Anterior cingulate cortex (tissue), 58 donors: ENCODE measurements around the gene CTU2.

ENCODE experiments used
- DNase-seq, 58 donors: peaks; one replicate each; lab custom pipeline; 2025; lab: John Stamatoyannopoulos, UW

CTU2 gene

DNA sequence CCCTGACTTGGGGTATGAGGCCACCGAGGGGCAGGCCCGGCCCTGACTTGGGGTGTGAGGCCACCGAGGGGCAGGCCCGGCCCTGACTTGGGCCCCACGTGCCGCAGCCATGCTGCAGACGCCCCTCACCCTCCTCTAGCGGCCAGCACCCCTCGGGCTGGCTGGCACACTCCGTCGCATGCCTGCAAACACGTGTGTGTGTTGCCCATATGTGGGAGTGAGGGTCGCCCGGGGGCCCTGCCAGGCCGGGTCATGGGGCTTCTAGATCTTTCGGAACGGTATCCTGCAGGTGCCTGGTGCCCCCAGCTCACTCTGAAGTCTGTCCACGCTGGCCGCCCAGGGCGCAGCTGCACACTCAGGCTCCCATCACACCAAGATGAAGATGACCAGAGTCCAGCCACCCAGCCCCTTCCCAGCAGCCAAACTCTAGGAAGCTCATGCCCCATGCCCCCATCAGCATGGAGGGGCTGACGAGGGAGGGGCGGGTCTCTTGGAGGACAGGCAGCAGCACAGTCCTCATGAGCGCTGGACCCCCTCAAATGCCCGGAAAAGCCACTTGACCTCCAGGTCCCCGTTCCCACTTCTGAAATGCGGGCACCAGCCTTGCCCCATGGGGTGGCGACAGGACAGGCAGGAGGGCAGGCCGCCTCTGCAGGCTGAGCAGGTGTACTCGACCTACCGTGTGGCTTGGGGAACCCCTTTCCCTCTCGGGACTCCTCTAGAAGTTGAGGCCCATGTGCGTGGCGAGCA, 33.8 kb downstream of the CTU2 start:
- DNase-seq: no peak

DNA sequence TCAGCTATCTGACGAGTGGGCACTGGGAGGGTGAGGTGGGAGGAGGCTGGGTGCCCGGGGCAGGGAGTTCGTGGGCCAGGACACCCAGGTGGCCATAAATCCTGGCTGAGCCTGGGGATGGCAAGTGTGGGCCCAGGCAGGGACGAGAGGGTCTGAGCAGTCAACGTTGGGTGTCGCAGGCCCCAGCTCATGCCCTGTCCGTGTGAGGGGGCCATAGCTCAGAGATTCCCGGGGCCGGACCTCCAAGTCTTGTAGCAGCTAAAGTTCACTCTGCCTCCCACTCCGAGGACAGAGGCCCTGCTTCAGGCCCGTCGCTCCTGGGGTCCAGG, 34.4 kb downstream of the CTU2 start:
- DNase-seq: no peak

DNA sequence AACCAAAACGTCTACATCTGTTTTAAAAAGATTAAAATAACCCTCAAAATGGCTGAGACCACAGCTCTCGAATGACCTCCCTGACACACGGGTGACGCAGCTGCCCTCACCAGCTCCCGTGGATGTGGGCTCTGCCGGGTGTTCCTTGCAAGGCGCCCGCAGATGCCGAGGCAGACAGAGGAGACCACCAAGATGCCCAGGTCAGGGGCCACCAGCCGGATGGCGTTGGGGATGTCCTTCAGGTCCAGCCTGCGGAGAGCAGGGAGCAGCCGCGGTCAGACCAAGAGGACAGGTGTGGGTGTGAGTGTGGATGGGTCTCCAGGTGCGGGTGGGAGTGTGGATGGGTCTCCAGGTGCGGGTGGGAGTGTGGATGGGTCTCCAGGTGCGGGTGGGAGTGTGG, 35.1 kb downstream of the CTU2 start:
- DNase-seq: no peak

DNA sequence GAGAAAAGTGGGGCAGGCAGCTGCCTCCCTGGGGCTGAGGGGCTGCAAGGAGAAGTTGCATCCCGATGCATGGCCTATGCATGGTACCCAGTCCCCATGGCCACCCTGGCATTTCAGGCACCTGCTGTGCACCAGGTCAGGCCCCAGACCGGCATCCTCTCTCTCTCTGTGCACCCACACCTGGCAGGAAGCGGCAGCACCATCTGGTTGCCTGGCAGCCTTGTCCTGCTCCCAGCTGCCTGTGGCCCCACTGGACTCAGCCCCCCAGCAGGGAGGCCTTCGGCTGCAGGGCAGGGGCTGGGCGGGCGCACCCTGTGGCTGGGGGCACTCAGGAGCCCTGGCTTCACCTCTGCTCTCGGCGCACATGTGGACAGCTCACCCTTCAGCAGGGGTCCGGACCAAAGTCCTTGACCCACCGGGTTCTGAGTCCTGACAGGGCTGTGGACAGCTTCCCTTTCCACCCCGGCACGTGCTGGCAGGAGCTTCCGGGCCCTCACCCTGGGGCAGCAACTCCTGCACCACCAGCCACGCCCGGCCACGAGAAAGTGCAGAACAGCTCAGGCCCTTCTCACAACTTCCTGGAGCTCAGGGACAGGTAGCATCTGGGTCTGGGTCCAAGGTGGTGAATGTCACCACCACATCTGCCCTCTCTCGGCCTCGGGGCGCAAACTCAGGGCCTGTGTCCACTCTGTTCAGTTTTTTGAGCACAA, 36.7 kb downstream of the CTU2 start:
- no peak for DNase-seq

DNA sequence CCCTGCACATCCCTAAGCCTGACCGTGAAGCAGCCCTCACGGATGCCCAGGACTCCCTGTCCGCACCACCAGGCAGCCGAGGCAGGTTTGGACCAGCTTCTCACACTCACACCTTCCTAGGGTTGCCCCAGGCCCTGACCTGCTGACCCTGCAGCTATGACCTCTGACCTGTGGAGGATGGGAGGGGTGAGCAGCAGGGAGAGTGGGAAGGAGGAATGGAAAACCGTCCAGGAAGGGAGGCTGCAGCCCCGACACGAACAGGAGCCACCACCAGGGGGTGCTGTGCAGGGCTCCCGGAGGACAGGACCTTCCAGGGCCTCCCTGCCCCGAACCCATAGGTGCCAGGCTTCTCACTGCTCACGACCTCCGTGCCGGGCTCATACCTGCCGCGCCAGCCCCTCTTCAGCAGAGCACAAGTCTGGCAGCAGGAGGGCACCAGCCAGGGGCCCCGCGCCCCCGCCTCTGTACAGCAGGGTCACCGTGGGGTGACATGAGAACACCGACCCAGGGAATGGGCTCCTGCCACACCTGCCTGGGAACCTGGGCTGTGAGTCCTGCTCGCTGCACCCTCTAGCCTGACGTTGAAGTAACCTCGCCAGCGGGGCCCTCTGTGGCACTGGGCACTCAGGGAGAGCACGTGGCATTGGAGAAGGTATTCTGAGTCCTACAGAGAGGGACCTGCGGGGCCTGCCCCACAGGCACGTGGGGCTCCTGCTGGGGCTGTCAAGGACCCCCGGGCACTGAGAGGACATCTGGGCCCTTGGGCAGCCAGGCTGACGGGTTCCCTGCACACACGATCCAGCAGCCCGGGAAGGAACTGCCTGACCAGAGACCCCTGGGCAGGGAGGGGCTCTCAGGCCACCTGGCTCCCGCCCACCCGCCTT, 37.6 kb downstream of the CTU2 start:
- peak in 48 of 58 donors; percentile 5 to 78 (median 37) for DNase-seq

DNA sequence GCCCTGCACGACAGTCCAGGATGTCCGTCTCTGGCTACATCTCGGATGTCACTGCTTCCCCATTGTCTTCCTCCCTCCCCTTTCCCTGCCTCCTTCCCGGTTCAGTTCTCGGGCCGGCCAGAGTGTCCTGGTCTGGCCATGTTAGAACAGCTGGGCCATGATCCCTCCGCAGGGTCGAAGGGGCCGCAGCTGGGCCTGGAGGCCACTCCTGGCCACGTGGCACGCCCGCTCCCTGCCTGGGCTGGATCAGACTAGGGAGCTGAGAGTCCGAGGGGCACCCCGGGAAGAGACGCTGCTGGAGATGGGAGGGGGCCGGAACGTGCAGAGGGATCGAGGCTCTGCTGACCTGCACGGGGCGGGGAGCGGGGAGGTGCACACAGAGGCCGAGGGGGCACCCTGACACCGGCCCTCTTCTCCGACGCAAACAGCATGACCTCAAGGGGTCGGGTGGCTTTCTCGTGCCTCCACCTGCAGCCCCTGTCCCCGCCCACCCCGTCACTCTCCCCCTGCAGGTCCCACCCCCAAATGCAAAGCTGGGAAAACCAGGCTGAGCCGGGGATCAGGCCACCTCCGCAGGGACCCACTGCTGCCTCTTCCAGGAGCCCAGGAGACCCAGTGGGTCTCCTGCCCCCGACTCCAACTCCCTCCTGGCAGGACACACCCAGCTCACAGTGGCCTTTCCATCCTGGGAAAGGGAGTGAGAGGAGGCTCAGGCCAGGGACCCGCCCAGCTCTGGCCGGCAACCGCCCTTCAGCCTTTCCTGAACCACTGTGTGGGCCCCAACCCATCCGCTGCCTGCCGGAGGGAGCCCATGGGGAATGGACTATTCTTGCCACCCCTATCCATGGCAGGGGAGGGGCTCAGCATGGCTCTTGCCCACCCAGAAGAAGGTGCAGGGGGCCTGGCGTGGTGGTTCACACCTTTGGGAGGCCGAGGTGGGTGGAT, 38.5 kb downstream of the CTU2 start:
- DNase-seq: no peak

DNA sequence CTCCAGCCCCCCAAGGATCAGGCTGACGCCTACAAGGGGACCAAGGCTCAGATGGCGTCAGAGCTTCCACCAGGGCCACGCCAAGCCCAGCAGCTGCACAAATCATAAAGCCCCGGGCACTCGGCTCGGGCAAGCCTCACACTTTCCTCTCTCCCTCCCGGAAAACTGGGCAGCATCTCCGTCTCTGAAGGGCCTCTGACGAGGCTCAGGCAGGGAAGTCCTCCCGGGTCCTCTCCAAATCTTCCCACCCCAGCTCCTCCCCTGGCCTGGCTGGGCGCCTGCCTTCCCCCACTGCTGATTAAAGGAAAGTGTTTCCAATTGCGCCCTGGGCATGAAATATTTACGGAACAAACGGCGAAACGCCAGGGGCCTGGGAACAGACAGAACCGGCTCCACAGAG, 40.2 kb downstream of the CTU2 start:
- DNase-seq: peak in 4 of 58 donors; percentile 10 to 30 (median 18)

DNA sequence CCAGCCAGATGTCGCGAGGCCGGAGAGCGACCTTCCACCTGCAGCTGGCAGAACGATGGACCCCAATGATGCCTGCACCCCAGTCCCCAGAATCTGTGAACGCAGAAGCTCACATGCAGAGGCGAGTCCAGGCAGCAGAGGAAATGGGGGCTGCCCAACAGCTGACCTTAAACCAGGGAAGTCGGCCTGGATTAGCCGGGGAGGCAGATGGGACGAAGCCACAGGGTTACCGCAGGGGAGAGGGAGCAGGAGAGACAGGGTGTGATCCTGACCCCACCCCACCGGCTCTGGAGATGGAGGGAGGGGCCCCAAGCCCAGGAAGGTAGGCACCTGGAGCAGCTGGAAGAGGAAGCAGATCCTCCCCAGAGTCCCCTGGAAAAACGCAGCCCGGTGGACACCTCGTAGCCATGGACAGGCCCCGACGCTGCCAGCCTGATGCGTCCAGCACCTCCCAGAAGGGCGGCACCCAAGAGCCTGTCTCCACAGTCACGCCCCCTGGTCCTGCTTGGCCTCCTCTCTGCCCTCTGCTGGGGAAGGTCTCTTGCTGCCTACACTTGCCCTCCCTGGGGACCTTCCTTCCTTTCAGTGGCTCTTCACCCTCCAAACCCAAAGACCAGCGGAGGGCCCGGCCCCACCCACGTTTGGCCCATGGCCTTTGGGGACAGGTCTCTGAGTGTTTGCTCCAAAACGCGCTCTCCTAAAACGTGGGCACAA, 41.4 kb downstream of the CTU2 start:
- no peak for DNase-seq

DNA sequence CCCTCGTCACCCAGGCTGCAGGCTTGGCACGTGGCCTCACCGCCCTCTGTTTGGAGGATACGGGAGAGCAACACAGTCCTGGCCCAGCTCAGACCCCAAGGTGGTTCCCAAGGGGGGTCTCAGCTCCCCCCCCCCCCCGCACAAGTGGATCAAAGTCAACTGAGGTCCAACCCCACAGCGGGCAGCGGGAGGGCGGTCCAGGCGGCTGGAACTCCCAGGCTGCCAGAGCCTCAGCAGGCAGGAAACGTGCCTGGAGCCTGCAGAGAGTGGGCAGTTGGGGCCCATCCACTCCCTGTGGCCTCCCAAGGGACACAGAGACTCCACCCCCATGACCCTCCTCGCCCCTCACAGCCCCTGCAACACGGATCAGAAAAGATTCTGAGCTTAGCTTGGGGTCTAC, 42.1 kb downstream of the CTU2 start:
- DNase-seq: no peak

DNA sequence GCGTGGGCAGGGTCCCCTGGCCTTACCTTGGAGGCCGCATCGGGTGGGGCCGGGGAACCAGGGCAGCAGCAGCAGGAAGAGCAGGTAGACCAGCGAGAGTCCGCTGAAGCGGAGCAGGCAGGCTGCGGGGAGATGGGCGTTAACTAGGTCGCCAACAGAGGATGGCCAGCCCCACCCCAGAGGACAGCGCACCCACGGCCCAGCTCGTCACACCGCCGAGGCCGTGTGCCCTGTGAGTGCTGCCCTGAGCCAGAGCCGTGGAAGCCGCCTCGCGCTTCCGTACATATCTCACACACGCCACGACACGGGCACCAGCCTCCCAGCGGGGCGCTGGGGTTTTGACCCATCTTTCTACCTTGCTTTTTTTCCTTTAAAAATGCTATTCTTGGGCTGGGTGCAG, 43.1 kb downstream of the CTU2 start:
- no peak for DNase-seq

DNA sequence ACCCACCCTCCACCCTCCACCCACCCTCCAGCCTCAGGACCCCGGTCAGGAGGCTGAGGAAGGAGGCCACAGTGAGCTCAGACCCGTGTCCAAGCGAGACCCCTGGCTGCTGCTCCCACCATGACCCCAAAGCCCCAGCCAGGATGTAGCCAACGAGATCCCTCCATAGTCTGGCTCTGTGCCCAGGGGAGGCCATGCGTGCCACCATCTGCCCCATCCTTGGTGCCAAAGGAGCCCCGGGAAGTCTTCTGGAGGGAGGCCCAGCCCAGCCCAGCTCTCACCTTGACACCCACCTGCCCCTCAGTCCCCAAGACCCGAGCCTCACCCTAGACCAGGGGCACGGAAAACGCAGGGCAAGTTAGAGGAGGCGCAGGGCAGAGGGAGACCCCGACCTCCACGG, 44.6 kb downstream of the CTU2 start:
- no peak for DNase-seq

DNA sequence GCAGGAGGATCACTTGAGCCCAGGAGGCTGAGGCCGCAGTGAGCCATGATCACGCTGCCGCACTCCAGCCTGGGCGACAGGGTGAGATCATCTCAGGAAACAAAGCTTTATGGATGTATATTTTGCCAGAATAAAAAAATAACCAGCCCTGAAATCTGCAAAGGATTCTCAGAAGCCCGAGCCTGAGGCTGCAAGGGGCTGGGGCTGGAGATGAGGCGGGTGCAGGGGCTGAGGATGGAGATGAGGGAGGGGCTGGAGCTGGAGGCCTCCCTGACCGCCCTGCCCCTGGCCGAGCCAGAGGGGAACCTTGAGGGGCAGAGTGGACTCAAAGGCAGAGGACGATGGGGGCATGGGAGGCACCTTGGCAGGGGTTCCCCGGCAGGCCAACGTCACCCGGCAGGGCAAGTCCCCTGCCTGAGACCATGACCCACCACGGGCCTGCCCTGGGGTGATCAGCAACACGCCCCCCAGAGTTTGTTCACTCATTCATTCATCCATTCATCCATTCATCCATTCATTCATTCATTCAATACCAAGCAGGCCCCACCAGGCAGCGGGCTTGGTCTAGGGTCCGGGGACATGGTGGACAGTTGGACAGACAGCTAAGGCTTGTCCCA, 46.2 kb downstream of the CTU2 start:
- no peak for DNase-seq

DNA sequence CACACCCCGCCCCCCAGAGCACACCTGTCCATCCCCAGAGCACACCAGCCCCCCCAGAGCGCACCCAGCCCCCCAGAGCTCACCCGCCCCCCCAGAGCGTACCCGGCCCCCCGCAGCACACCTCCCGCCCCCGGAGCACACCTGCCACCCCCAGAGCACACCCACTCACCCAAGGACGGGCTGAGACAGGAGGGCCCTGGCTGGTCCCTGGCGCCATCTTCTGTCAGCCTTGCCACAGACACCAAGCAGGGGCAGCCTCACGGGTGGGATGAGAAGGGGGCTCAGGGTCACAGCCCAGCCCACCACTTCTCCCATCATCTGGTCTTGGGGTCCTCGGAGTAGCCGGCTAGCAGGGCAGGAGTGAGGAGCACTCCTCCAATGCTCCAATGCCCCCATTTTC, 46.9 kb downstream of the CTU2 start:
- no peak for DNase-seq

DNA sequence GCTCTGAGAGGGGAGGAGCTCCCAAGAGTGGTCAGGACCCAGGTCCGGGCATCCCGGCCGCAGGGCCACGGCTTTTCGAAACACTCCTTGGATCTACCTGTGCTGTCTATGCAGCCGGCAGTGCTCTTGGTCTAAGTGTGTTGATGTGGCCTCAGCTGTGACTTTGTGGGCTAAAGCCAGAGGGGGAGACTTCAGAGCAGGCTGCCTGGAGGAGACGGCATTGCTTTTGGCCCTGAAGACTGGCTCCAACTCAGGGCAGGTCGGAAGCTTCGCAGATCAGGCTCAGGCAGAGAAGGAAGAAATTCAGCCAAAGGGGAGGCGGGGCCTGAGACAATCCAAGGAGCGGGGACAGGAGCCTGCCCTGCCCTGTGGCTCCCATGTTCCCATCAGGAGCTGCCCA, 47.3 kb downstream of the CTU2 start:
- no peak for DNase-seq

DNA sequence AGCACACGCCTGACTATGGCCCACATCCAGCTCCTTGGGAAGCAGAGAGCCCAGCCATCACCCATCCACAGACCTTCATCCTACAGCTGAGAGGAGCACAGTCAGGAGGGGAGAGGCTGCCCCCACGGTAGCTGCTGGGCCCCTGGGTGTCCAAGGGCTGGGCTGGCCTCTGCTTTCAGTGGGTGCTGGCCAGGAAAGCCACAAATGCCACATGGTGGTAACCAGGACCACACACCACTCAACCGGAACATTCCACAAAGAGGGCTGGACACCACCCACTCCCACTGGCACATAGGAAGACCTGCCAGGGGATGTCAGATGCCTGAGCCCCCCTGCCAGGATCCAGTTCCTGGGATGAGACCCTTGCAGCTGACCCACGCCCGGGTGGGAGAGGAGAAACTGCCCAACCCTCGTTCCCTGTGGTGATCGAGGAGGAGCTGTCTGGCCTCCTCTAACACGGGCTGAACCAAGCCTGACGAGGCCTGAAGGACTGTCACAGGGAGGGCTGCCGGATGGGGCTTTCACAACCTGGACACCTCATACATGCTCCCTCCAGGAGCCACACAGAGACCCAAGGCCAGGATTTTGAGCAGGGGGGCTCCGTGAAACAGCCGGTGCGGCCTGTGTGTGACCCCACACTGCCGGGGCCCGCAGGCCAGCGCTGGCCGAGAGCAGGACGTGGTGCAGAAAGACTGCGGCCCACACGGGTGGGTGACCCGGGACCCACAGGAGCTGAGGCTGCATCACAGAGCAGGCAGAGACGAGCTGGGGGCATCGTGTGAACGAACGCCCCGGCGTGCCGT, 48.0 kb downstream of the CTU2 start:
- DNase-seq: no peak

DNA sequence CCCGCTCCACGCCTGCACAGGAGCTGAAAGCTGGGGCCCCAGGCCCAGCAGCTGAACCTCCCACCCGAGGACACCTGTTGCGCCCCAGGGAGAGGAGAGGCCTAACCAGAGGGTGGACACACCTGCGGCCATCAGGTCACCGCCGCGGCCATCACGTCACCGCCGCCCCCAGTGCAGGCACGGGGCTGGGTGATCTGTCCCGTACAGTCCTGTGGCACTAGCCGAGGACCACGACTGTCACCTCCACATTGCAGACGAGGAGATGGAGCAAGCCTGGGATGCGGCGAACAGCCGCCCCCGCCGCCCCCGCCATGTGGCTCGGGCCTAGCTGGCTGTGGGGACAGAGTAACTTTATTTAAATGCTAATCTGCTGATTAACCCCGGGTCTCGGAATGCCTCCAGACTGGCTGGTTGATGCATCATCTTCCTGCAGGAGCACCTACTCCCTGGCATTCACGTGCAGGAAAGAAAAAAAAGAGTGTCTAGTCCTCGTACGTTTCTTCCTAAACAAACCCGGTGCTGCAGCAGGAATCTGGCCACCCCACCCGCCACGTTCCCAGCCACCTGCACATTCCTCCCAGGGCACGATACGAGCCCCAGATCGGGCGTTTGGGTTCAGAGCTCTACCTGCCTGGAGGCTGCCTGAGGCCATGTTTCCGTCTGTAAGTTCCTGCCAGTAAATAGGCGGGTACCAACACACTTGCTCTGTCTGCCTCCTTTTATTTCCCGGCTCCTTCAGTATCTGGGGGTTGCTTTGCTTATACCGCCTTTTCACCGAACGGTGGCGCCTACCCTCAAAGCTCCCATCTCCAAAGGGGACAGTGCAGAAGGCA, 48.8 kb downstream of the CTU2 start:
- peak in 10 of 58 donors; percentile 8 to 56 (median 22) for DNase-seq

DNA sequence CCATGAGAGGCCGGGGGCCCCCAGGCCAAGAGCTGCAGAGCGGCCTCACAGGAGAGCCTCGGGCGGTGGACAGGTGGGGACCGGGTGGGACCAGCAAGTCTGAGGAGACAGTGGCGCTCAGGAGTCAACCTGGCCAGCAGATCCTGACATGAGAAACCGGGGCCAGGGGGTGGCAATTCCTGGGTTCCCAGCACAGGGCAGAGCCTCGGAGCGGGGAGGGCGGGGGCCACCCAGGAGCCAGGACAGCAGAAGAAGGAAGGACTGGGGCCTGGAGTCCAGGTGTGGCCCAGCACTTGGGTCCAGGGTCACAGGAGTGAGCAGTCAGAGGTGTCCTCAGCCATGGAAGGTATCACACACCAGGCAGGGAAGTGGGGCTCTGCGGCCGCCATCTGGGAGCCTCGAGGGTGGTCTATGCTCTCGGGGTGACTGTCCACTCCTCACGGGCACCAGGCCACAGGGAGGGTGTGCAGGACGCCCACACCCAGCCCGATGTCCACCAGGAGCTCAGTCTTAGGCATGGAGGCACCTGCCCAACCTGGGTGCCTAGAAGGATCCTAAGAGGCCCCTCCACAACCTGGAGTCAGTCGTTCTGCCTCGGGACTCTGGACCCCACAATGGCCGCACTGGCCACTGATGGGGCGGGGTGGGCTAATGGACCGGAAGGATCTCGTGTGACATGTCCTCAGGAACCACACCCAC, 49.6 kb downstream of the CTU2 start:
- no peak for DNase-seq
